Medulla oblongata (tissue), 1 donor: ENCODE results near the gene PPARA.

Source experiments
- DNase-seq: peaks from one replicate; pipeline ENCODE4 v3.0.0-alpha.2; 2015; ENCODE audit errors: extremely low spot score

The PPARA gene

DNA sequence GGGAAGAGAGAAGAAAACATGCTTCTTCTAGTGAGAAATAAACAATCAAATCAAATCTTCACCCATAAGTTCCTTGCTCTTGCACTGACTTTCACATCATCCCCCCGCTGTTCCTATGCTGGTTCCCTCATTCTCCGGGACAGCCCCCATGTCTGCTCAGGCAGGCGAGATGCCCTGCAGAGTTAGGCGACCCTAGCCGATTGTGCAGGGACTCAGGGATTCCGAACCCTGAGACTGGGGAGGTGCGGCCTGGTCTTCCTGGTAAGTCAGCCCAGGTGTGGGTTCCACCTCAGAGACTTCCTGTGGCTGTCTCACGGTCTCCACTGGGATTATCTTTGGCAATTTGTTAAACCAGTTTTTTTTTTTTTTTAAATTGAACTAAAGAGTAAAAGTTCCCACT, 124.1 kb downstream of the PPARA start:
- no peak for DNase-seq

DNA sequence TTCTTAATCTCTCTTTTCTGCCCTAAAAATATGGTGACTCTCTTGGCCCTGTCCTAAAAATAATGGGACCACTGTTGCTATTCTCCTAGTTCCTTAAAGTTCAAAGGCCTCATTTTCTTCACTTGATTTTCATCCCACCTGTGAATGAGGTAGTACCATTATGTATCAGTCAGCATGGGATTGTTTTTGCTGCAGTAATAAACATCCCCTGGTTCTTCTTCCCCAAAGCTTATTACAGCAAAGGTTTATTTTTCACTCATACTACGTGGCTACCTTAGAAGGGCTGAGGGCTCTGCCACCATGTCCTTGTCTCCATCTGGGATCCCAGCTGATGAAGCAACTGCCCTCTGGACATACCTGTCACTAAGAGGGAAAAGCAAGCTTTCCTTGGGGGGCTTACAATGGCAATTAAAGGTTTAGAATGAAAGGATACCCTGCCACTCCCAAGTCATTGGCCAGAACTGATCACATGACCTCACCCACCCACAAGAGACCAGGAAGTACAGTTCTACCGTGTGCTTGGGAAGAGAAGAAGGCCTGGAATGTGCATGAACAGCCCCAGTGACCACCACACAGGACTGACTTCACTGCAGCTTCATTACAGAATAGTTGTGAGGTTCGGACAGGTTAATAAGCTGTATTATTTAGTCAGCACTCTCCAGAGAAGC, 125.3 kb downstream of the PPARA start:
- DNase-seq = no peak

DNA sequence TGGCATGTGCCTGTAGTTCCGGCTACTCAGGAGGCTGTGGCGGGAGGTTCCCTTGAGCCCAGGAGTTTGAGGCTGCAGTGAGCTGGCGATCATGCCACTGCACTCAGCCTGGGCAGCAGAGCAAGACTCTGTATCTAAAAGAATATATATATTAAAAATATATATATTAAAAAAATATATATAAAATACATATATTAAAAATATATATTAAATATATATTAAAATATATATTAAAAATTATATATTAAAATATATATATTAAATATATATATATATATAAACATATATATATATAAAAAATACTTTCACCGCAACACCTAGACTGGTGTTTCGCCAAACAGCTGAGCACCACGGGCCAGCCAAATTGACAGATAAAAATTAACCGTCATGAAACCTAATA, 126.2 kb downstream of the PPARA start:
- no peak for DNase-seq

DNA sequence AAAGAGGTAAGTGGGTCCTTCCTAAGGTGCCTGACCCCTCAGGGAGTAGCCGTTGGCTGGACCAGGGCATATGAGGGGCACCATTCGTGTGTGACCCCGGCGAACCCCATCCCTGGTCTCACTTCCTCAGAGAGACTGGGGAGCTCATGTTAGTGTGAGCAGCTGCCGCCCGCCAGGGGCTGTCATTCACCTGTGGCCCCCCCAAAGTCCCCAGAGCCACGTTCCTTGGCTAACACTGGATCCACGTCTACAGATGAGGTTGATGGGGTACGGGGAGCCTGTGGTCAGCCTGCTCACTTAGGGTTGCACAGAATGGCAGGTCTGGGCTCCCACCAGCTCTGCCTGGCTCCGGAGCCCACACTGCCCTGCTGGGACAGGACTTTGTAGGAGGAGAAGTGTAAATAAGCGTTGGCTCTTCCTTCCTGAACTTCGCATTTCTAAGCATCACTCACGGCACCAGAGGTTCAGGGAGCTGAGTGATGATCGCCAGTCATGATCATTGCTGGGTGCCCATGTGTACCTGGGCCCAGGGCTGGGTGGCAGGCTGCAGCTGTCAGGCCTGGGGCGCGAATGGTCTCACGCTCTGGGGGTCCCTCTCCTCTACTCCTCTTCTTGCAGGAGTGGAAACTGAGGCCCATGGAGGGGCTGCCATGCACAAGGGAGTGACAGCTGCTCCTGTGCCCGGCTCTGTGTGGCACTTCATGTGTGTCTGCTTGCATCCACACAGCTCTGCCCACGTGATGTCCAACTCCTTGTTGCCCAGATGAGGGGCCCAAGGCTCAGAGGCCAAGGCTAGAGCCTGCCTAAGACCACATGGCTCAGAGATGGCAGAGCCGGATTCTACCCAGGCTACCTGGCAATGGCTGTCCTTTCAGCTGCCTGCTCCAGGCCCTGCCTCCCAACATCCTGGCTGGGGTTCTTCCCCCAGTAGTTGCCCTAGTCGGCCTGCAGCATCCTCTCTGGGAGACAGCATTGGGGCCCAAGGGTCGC, 128.6 kb downstream of the PPARA start:
- DNase-seq = no peak

DNA sequence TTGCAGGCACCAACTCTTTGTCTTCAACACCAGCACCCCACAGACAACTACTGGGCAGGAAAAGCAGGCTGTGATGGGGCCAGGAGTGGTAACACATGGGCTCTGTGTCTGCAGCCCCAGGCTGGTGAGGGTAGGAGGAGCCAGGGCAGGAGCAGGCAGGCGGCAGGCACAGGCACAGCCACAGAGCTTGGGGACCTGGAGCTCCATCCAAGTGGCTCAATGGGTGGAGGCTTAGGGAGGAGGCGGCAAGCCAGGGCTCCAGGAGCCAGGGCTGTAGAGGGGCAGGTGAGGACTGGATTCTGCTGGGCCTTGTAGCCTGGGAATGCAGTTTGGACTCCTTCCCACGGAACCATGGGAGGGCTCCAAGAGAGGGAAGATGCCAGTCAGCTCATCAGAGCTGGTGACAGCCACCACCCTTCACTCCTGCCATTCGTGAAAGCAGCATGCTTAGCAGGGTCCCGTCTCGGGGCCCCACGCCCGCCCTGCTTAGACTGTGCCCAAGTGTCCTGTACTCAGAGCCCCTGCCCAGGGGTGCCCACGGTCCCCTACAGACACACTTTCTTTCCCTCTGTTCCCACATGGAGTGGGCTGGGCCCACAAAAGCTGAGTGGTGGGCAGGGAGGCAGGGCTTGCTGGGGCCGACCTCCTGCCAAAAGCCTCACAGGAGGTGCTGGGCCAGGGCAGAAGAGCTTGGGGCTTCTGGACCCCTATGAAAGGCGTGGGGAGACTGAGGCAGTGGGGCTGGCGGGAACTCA, 129.9 kb downstream of the PPARA start:
- DNase-seq = no peak

DNA sequence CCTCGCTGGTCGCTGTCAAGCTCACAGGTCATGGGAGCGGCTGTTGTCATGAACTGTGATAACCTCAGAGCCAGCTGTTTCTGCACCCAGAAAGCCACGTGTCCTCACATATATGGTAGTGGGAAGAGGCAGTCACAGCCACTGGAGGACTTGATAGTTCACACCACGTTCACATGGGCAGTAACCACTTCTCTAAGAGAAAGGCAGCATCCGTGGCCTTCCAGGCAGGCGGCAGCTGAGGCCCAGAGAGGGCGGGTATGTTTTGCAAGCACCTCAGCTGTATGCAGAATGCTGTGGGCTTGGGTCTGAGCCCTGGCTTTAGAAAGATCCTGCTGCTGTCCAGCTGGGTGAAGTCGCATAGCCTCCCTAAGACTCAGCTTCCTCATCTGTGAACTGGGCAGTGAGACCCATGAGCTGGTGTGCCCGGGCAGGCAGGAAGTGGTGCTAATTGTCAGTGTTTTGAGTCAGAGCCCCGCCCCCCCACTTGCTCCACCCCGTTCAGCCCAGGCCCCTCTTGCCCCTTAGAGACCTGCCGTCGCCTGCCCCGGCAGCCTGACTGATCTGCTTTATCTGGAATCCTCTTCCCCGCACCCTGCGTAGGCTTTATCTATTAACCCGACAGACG, 130.8 kb downstream of the PPARA start:
- peak; percentile 85 for DNase-seq

DNA sequence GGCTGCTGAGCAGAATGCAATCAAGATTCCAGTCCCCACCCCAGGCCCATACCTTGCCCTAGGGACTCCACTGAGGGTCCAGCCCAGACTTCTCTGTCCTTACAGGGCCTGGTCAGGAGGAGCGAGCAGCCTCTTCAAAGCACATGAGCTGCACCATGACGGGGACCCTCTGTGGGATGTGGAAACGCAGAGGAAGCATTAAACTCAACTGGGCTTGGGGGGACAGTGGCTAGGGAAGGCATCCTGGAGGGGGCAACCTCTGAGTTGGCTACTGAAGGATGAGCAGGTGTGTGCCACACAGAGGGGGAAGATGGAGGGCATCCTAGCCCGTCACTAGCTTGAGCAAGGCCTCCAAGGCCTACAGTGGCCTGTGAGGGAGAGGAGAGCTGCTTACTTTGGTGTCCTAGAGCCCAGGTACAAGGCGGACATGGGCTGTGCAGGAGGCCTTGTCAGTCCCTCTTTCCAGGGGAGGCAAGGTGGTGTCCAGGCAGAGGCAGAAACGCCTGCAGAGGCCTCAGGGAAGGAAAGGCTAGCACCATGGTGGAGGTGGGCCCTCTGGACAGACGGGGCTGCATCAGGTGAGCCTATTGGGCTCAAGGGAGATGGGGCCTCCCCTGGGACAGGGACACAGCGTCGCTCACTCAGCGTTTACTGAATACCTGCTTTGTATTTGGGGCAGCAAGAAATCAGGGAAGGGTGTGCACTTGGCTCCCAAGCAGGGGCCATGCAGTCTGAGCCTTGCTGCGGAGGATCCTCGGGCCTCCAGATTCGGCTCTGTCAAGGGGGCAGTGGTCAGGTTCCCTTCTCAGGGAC, 131.7 kb downstream of the PPARA start:
- no peak for DNase-seq

DNA sequence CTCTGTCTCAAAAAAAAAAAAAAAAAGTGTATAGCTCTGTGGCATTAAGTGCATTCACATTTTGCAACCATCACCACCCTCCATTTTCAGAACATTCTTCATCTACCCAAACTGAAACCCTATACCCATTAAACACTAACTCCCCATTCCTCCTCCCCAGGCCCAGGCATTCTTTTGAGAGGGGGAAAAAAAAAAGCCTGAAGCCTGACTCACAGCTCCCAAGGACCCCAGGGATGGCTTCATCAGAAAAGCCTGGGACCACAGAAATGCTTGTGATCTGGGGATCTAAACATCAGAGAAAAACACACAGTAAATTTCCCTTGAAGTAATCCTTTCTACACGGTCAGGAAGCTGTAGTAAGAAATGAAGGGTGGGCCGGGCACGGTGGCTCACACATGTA, 135.7 kb downstream of the PPARA start:
- DNase-seq = no peak

GRCh38 chr22:46286941-46287872, 136.9 kb downstream of the PPARA start:
- DNase-seq = no peak

DNA sequence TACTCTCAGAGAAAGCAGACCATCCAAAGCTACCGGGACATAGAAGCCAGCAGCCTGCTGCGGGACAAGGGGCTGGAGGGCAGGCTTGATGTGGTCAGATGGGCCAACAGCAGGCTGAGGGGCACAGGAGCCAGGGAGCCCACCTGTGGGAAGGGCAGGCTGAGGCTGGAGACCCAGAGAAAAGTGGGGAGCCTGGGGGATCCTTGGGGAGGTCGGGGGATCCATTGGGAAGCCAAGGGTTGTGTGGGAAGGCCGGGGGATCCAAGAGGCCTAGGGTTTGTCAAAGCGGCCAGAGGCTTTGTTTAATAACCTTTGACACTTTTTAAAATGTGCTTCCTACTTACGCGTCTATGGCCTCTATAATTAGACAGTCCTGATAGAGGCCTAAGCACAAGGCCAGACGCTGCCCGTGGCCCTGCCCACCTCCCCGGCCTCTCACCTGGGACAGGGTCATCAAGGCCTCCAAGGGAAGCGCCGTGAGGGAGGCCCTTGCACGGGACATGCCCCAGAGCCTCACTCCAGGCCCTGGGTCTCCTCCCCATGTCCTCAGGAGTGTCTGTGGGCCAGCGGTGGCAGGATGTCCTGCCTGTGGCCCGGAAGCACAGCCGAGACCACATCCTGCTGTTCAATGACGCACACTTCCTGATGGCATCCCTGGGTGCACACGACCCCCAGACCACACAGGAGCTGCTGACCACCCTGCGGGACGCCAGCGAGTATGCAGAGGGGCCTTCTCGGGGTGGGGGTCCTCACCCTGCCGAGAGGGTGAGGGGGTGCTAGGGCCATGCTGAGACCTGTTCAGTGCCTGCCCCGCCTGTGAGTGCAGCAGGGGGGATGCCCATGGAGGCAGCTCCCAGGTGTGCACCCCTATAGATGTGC, 137.8 kb downstream of the PPARA start:
- DNase-seq = no peak

DNA sequence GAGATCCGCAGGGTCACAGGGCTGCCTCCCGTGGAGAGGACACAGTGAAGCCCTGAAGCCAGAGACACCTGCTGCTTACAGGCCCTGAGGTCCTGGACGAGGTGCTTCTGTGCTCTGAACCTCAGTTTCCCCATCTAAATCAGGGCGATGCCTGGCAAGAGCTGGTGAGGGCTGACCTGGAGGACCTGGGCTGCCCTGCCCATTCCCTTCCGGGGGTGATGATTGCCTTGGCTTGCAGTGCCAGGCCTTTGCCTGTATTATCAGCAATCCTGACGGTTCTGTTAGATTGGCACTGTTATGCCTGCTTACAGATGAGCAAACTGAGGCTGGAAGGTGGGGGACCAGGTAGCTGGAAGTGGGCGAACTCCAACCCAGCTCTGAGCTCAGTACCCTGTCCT, 138.5 kb downstream of the PPARA start:
- no peak for DNase-seq

DNA sequence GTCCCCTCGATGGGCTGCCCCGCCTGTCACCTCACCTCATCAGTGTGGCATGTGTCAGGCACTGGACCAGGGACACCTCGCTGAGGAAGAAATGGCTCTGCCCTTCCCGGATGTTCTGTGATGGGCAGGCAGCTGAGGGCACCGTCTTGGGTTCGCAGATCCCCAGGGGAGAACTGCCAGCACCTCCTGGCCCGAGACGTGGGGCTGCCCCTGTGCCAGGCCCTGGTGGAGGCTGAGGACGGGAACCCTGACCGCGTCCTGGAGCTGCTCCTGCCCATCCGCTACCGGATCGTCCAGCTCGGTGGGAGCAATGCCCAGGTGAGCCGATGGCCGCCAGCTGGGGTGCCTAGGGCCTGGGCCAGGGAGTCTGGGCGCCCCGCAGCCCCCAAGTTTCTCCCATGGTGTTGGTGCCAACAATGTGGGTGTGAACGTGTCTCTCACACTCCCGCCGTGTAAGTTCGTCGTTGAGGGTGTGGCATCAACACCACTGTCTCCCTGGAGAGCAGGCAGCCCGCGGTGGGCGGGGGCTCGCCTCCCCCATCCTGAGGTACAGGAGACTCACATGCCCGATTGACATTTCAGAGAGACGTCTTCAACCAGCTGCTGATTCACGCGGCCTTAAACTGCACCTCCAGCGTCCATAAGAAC, 139.0 kb downstream of the PPARA start:
- no peak for DNase-seq

- DNase-seq = no peak
Measured at GRCh38 chr22:46290121-46290842, 140.0 kb downstream of the PPARA start.

DNA sequence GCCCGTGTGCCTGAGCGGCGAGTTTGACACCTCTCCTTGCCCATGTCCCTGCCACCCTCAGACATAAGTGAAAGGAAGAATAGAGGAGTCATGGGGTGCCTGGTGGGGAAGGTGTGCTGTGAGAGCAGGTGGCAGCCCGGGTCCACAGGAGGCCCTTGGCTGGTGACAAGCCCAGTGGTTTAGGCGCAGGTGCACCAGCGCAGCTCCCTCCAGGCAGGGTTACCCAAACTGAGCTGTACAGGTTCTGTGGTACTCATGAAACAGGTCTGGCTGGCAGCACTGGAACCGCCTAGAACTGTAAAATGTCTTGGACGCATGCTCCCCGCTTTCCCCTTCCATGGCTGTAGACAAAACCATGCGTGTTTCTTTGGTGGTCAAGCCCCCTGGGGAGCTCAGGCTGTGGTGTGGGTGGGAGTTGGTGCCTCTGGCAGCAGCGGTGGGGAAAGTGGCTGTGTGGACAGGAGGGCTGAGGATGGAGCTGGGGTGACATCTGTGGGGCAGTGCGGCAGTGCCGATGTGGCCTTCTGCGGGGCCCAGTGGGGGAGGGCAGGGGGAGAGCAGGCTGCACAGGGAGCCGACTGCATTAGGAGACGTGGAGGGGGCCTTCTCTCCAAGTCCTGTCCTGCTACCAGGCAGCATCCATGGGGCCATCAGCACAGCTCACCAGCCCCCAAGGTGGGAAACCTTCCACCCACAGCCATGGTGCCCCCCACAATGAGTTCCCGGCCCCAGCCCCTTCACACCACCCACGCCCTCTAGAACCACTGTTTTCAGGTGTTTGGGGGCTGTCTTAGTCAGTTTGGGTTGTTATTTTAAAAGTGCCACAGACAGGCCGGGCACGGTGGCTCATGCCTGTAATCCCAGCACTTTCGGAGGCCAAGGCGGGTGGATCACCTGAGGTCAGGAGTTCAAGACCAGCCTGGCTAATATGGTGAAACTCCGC, 140.8 kb downstream of the PPARA start:
- no peak for DNase-seq

- DNase-seq = no peak
Measured at GRCh38 chr22:46292173-46292572, 141.8 kb downstream of the PPARA start.

- DNase-seq = no peak
Measured at GRCh38 chr22:46292732-46293131, 142.4 kb downstream of the PPARA start.
